NK-92 treated with Interleukin-12 subunit alpha and Interleukin-12 subunit beta, amount 100 ng/mL, for 24 hours (cell line): ENCODE measurements around the gene TBX6.
"Not testable (repeated sequence)": the region's sequence is repeated elsewhere in the genome, so short reads cannot be mapped to it uniquely, and the experiment has no call there.

Experiments
- DNase-seq: peaks from one replicate; lab custom pipeline; 2025; lab: John Stamatoyannopoulos, UW

Gene TBX6

GRCh38 chr16:30065943-30066760 is 25.6 kb downstream of the TBX6 start:
- DNase-seq: no peak

DNA sequence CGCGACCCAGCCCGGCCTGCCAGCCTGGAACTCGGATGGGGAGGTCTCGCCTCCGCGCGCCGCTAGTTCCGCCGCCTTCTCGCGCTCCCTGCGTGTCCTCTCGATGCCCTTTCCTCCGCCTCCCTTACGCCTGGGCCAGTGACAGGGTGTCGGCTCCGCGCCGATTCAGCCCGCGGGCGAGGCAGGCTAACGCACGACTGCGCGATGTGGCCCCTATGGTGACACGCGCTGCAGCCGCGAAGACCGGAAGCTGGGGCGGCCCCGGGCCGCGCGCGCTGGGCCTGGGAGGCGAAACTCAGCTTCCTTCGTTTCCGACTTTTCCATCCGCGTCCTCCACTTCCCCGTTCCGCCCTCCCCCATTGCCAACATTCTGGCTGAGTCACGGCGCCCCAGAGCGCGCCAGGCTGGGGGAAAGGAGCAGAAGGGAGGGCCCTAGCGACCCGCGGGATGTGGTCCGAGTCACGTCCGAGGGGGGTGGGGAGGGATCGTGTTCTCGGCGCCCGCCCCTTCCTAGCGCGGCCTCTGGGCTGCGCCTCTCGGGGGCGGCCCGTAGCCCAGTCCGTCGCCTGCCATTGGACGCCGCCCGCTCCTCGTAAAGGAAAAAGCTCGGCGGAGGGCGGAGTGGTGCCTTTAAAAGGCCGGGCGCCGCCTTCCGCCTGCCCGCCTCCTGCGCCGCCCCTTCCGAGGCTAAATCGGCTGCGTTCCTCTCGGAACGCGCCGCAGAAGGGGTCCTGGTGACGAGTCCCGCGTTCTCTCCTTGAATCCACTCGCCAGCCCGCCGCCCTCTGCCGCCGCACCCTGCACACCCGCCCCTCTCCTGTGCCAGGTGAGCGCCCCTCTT is 26.4 kb downstream of the TBX6 start, which contains the start of gene ALDOA:
Gene ALDOA, plus strand, starts transcription at position 659 of the 841 bp plus-strand sequence. CDS start 1,138 bp downstream, outside the sequence.
- DNase-seq: peak; percentile 98

DNA sequence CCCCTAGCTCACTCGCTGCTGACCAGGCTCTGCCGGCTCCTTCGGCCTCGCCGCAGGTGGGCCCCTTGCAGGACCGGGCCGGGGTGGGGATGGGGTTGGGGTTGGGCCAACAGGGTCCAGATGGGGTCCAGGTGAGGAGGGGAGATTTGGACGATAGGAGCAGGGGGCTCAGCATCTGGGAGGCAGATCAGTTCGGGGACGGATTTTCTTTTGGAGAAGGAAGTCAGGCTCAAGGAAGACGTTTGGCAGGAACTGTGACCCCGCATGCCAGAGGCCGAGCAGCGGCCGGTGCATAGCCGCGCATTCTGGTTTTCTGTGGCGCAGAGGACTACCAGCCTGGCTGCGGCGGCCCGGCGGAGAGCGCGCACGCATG is 27.0 kb downstream of the TBX6 start:
- DNase-seq: peak; percentile 64

DNA sequence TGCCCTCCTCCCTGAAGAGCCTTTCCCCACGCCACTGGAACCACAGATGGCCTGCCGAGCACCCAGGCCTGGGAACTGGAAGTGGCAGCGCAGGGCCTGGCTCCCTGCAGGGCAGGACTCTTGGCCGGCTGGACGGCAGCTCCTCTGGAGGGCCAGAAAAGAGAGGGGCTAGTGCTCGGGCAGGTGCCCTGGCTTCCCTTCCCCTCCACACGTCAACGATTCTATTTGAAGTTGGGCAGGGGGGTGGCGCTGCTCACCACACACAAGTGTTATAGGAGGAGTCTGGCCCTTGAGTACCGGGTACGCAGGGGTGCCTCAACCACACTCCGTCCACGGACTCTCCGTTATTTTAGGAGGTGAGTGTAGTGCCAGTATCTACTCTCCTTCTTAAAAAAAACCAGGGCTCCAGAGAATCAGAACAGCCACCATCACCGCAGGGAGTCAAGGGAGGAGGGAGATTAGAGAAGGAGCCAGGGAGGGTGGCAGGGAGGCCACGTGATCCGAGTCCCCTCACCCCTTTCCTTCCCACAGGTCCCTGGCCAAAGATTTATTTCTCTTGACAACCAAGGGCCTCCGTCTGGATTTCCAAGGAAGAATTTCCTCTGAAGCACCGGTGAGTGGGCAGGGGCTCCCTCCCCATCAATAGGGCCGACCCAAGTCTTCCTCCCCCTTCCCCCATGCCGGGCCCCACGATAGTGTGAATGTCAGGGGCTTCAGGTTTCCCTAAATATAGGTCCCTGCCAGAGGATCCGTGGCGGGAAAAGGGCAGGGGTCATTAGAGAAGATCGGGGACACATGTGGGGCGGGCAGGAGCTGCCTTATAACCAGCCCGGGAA is 27.6 kb downstream of the TBX6 start:
- DNase-seq: peak; percentile 68

GRCh38 chr16:30063278-30063892 is 28.3 kb downstream of the TBX6 start:
- DNase-seq: no peak

DNA sequence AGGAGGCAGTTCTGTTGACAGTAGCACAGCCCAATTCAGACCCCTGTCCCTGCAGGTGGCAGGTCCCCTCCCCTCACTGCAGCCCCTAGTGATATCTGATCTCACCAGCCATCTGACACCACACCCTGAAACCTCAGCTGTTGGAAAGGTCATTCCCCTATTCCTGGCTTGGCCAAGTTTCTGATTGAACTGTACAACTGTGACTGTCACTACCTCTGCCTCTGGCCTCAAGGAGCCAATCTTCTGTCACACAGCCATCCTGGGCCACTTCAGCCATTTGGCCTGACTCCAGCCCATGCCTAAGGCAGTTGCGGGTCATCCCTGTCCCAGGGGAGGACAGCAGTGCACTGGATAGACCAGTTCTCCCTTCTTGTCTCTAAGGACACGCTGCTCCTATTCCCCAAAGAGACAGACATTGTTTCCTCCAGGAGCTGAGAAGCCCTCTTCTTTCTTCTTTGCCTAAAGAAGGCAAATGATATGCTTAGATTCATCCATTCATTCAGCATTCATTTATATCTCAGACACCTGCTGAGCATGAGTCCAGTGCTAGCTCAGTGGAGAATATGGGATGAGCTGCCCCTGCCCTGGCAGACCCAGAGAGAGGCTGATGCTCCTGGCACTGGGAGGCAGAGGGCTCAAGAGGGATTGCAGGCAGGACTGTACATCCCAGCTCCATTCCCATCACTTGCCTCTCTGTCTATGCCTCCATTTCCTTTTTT is 30.7 kb downstream of the TBX6 start:
- no peak for DNase-seq

DNA sequence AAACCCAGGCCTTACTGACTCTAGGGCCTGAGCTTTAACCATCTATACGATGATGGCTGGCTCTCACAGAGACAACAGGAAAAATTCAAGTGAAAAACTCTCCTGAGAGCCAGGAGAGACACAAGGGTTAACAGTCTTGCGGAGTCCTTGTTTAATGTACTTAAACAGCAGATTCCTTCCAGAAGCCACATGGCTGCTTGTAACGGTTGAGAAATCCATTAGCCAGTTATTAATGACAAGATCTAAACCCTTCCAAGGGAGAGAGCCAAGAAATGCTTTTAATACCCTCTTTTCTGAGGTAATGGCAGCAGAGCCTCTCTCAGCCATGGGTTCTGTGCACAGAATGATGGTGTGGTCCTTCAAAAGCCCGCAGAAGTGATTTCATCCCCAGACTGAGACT is 31.4 kb downstream of the TBX6 start:
- DNase-seq: no peak

- peak; percentile 35 for DNase-seq
These were observed 36.7 kb downstream of the TBX6 start for GRCh38 chr16:30054959-30055553.

DNA sequence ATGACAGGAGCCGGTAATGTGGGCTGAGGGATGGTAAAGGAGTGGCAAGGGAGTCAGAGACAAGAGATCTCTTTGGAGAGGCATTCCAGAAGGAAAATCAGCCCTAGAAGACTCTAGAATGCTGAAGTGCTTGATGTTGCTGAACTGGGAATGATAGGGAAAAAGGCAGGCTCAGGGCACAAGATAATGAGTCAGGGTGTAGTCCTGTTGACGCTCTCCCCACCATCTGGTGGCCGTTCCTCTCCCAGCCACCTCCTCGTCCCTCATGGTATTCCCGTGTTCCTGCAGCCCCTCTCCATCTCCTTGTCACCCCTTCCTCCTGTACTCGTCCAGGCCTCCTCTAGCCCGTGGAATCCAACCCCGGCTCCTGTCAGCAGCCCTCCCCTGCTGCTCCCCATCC is 37.3 kb downstream of the TBX6 start:
- DNase-seq: no peak

GRCh38 chr16:30053376-30054015 is 38.2 kb downstream of the TBX6 start:
- no peak for DNase-seq

DNA sequence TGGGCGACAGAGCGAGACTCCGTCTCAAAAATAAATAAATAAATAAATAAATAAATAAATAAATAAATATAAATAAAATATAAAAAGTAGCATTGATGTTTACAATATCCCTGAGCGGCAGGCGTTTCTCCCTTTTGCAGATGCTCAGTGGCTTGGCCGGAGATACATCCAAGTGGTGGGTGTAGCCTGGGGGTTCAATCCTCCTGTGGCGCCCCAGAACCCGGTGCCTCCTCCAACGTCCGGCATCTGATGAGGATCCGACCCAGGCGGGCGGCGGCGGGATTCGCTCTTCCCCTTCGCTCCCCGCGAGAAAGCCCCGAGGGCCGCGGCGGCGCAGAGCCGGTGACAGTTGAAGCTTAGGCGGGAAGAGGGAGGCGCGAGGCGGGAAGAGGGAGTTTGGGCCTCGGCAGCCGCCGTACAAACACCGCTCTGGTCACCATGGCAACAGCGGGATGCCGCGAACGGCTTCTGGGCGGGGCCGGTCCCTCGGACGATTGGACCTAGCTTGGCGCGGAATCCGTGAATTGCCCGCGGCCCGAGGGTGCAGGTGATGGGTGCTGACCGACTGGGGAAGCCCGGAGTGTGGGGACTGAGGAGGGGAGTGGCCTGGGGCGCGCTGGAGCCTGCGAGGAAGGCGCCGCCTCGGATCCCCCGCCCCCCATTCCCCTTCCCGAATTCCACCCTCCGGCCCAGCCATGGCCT is 38.9 kb downstream of the TBX6 start:
- DNase-seq: peak; percentile 91

DNA sequence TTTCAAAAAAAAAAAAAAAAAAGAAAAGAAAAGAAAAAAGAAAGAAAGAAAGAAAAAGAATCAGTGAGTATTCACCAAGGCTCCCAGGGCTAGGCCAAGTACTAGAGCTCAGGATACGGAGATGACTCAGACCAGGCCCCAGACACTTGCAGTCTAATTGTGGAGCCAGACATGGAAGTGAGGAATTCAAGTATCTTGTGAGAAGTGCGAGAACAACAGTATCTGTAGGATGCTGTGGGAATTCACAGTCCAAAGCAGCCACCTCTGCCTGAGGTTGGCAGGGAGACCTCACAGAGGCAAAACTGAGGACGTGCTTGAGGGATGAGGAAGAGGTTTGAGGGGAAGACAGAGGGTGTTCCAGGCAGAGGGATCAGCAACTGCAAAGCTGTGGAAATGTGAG is 40.2 kb downstream of the TBX6 start:
- no peak for DNase-seq

GRCh38 chr16:30049871-30050270 is 41.9 kb downstream of the TBX6 start:
- no peak for DNase-seq

DNA sequence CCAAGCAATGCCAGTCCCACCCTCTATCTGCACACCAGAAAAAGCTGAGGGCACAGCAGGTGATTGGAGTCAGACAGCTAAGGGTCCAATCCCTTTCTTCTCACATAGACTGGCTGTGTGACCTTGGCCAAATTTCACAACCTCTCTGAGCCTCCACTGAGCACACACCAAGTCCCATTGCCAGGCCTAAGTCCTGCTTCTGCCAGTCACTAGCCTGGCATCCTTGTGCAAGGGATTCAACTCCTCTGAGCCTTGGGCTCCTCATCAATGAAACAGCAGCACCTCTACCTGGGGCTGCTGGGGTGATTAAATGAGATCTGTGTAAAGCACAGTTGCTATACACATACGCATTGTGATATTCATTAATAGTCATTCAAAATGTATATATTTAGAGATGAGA is 45.1 kb downstream of the TBX6 start:
- no peak for DNase-seq

DNA sequence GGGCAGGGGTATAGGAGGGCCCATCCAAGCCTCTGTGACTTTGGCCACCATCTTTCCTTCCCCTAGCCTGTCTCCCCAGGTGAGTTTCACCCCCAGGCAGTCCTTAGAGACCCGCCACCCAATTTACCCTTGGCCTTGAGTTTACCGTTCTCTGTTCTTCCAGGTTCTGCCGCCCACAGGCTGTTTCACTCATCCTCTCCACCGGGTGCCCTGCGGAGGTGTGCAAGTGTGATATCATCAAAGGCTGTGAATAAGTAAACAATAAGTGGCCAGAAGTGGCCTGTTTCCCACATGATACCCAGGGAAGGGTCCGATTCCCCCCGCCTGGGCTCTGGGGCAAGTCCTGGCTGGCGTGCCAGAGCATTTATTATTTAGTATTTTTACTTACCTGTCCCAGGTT is 45.5 kb downstream of the TBX6 start:
- DNase-seq: no peak

DNA sequence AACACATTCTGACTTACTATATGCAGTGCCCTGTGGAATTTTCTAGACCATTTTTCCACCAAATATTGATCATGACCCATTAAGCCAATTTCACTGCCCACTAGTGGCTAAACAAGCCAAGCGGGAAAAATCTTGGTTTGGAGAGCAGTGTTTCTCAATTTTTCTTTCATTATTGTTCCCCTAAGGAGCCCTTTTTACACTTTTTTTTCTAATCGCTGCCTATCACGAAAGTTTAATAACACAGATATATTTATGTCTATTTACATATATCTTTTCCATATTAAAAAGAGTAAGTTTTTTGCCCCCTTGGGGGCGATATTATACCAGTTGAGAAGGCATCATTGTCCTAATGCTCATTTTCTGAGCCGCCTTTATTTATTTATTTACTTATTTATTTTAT is 49.9 kb downstream of the TBX6 start:
- DNase-seq: no peak

DNA sequence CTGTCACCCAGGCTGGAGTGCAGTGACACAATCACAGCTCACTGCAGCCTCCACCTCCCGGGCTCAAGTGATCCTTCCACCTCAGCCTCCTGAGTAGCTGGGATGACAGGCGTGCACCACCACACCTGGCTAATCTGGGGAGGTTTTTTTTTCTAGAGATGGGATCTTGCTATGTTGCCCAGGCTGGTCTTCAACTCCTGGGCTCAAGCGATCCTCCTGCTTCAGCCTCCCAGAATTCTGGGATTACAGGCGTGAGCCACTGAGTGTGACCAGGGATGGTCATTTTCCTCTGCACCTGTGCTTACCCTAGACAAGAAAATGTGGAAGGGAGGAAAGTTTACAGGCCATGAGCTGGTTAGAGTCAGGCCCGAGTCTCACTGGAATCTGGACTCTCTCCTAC is 51.0 kb downstream of the TBX6 start:
- DNase-seq: not testable (repeated sequence)

- no peak for DNase-seq
These were observed 51.5 kb downstream of the TBX6 start for GRCh38 chr16:30040221-30040620.
